Tibial artery (tissue), 4 donors: ENCODE measurements around the gene DDA1.

Source experiments
- DNase-seq, 2 donors: peaks; one replicate each; pipeline ENCODE4 v3.0.0-alpha.2; 2019
- H3K27ac ChIP-seq, 2 donors: fragments of 200-600 bp; sonication (generic) in 1 of 2; 1 replicate in 1 of 2; 2 replicates in 1 of 2; pipeline ENCODE4 v1.5.1; 2018 to 2019; ENCODE audit warnings: mild to moderate bottlenecking in 1 of 2
- H3K27me3 ChIP-seq, 2 donors: fragments of 200-600 bp; sonication (generic) in 1 of 2; one replicate each; pipeline versions ENCODE4 v1.5.1 to v1.6.0; 2016 to 2019
- H3K36me3 ChIP-seq, 3 donors: fragments of 200-600 bp; sonication (generic) in 2 of 3; one replicate each; pipeline ENCODE4 v1.5.1; 2016 to 2019; ENCODE audit warnings: mild to moderate bottlenecking in 2 of 3
- H3K4me1 ChIP-seq, 4 donors: fragments of 200-600 bp; sonication (generic) in 2 of 4; 1 replicate in 3 of 4; 2 replicates in 1 of 4; pipeline ENCODE4 v1.5.1; 2016 to 2019
- H3K4me3 ChIP-seq, 2 donors: fragments of 200-600 bp; sonication (generic) in 1 of 2; 1 replicate in 1 of 2; 2 replicates in 1 of 2; pipeline ENCODE4 v1.5.1; 2018 to 2019; ENCODE audit warnings: mild to moderate bottlenecking in 2 of 2
- H3K9me3 ChIP-seq, 3 donors: fragments of 200-600 bp; sonication (generic) in 1 of 3; one replicate each; pipeline ENCODE4 v1.5.1; 2016 to 2019
- intact Hi-C: fragments of 100-400 bp; cut with DNase I; formaldehyde crosslinking; loops from one replicate; pipeline ENCODE4 v1.15.0; 2023; ENCODE audit warnings: low total_unique reads
- TF ChIP-seq, protein P1 (sequence below), 2 experiments: fragments of 200-600 bp in 1 of 2; fragments of 450-650 bp in 1 of 2; IDR thresholded peaks; one replicate each; pipeline ENCODE4 v1.5.1; 2017 to 2019; ENCODE audit warnings: antibody characterized with exemption in 2 of 2, mild to moderate bottlenecking in 1 of 2, moderate library complexity in 1 of 2

Gene DDA1

GRCh38 chr19:17309198-17309964 is at the start of gene DDA1:
TSS of gene DDA1 (plus strand) at chr19:17309563. CDS start at chr19:17309655, 92 bp downstream.
- Histone ChIP-seq H3K27me3 (no peaks in the 10 kb centered on the region), H3K4me1 (peaks cover 0 to 66% (median 45%) of the 10 kb centered on the region in 4 donors), H3K9me3 (no peaks in the 10 kb centered on the region), H3K4me3 (peak within 1 kb of the TSS; percentile 71 to 96), H3K27ac (peak within 1 kb of the TSS; percentile 79 to 87), H3K36me3 (peaks cover 6 to 25% (median 11%) of the 10 kb centered on the region in 3 donors)
- TF ChIP-seq, protein P1, sequence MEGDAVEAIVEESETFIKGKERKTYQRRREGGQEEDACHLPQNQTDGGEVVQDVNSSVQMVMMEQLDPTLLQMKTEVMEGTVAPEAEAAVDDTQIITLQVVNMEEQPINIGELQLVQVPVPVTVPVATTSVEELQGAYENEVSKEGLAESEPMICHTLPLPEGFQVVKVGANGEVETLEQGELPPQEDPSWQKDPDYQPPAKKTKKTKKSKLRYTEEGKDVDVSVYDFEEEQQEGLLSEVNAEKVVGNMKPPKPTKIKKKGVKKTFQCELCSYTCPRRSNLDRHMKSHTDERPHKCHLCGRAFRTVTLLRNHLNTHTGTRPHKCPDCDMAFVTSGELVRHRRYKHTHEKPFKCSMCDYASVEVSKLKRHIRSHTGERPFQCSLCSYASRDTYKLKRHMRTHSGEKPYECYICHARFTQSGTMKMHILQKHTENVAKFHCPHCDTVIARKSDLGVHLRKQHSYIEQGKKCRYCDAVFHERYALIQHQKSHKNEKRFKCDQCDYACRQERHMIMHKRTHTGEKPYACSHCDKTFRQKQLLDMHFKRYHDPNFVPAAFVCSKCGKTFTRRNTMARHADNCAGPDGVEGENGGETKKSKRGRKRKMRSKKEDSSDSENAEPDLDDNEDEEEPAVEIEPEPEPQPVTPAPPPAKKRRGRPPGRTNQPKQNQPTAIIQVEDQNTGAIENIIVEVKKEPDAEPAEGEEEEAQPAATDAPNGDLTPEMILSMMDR (IDR thresholded peaks at IDR 0.05) = no peak
- intact Hi-C loops = no loop called here
- peak; percentile 100 for DNase-seq

GRCh38 chr19:17259934-17260333 is 49.4 kb upstream of the DDA1 start:
- TF ChIP-seq, protein P1 (IDR thresholded peaks at IDR 0.05) = no peak
- no peaks in the 10 kb centered on the region for H3K4me1 ChIP-seq
- H3K36me3 ChIP-seq = no peaks in the 10 kb centered on the region
- H3K9me3 ChIP-seq = peaks cover 0 to 9% (median 0%) of the 10 kb centered on the region in 3 donors
- no peak for DNase-seq
- H3K4me3 ChIP-seq = no peak overlapping the region
- intact Hi-C loops = no loop called here
- no peaks in the 10 kb centered on the region for H3K27me3 ChIP-seq
- no peak overlapping the region for H3K27ac ChIP-seq

DNA sequence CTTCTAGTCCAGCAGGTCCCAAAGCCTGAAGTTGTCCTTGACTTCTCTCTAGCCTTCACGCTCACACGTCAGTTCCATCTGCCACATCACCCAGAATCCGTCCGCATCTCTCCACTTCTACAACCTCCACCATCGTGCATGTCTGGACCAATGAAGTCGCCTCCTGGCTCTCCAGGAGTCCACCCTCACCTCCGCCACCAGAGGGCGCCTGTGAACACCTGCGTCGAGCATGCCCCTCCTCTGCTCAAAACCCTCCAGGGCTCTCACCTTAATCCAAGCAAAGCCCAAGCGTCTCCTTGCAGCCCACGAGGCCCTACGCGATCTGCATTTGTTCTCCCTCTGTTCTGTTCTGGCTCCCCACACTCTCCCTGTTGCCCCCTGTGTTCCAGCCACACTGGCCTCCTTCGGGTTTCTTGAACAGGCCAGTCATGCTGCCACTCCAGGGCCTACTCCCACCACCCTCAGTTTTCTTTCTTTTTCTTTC is 48.5 kb upstream of the DDA1 start:
- TF ChIP-seq, protein P1 (IDR thresholded peaks at IDR 0.05) = peak; percentile 82 to 89
- peak; percentile 74 to 85 for DNase-seq
- no peaks in the 10 kb centered on the region for H3K36me3 ChIP-seq
- peaks cover 0 to 9% (median 0%) of the 10 kb centered on the region in 3 donors for H3K9me3 ChIP-seq
- H3K4me3 ChIP-seq = no peak overlapping the region
- no peaks in the 10 kb centered on the region for H3K27me3 ChIP-seq
- no peak overlapping the region for H3K27ac ChIP-seq
- H3K4me1 ChIP-seq = no peaks in the 10 kb centered on the region
- intact Hi-C loops = no loop called here

- Histone ChIP-seq H3K27me3 (no peaks in the 10 kb centered on the region), H3K36me3 (no peaks in the 10 kb centered on the region), H3K27ac (no peak overlapping the region), H3K9me3 (peaks cover 0 to 9% (median 0%) of the 10 kb centered on the region in 3 donors), H3K4me1 (peaks cover 0 to under 1% (median under 1%) of the 10 kb centered on the region in 4 donors), H3K4me3 (no peak overlapping the region)
- TF ChIP-seq, protein P1 (IDR thresholded peaks at IDR 0.05) = no peak
- intact Hi-C loops = no loop called here
- DNase-seq = no peak
These were observed 46.8 kb upstream of the DDA1 start for GRCh38 chr19:17262557-17262956.

DNA sequence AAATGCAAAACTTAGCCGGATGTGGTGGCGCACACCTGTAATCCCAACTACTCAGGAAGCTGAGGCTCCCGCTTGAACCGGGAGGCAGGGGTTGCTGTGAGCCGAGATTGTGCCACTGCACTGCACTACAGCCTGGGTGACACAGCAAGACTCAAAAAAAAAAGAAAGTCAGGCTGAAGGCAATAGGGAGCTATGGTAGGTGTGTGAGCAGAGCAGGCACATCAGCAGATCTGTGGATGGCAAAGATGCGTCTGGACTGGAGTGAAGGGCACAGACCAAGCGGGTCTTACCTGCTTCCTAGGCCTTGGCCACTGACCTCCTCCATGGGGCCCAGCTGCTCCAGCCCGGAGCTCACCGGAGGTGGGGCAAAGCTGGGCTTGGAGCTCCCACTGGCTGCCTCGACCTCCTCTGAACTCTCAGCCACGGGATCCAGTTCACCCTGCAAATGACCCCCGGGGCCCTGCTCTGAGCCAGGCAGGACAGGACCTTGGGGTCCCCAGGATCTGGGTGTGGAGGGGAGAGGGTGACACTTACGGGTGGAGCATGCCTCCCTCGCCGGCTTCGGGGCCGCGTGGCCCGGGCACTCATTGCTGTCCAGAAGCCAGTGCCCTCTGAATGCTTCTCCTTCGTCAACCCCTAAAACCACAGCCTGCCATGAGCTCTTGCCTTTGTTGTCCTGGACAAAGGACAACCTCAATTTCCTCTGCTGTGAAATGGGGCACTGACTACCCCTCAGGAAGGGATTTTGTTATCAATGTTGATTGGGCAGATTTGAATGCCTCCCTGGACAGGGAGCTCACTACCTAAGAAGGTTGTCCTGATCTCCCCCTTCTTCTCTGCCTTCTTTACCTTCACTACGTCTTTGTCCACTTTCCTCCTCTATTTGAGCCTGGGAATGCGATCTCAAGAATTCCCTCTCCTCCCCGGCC is 45.4 kb upstream of the DDA1 start:
- Histone ChIP-seq H3K27me3 (no peaks in the 10 kb centered on the region), H3K9me3 (peaks cover 0 to 9% (median 0%) of the 10 kb centered on the region in 3 donors), H3K4me3 (peak overlapping the region; percentile 13 to 20), H3K27ac (no peak overlapping the region), H3K36me3 (peaks cover 2 to 4% (median 4%) of the 10 kb centered on the region in 3 donors), H3K4me1 (peaks cover 0 to 14% (median 12%) of the 10 kb centered on the region in 4 donors)
- no peak for DNase-seq
- TF ChIP-seq, protein P1 (IDR thresholded peaks at IDR 0.05) = no peak
- intact Hi-C loops = no loop called here
